DOHH2 (cell line): ENCODE results near the gene ORAI1.
"Not testable (repeated sequence)": the region's sequence is repeated elsewhere in the genome, so short reads cannot be mapped to it uniquely, and the experiment has no call there.

ENCODE experiments used
- H3F3A ChIP-seq: fragments of 200-600 bp; sonication (generic), shearing (Covaris generic); 2 replicates; pipeline ENCODE4 v1.6.0; 2016; ENCODE audit warnings: antibody characterized with exemption, mild to moderate bottlenecking; ENCODE audit not compliant: control insufficient read depth, insufficient read depth
- H3K27ac ChIP-seq: fragments of 200-600 bp; sonication (generic); 2 replicates; pipeline ENCODE4 v1.5.1; 2014; ENCODE audit warnings: low read depth, mild to moderate bottlenecking, low read length, moderate library complexity
- H3K27me3 ChIP-seq: fragments of 200-600 bp; sonication (generic); 2 replicates; pipeline ENCODE4 v1.6.1; 2014; ENCODE audit warnings: mild to moderate bottlenecking, low read length, mixed read lengths; ENCODE audit not compliant: control insufficient read depth
- H3K36me3 ChIP-seq: fragments of 200-600 bp; sonication (generic); 2 replicates; pipeline ENCODE4 v1.6.1; 2014; ENCODE audit warnings: mild to moderate bottlenecking, low read length, moderate library complexity, mixed read lengths; ENCODE audit not compliant: control insufficient read depth
- H3K4me1 ChIP-seq: fragments of 200-600 bp; sonication (generic); 2 replicates; pipeline ENCODE4 v1.6.1; 2014; ENCODE audit warnings: mild to moderate bottlenecking, low read length, mixed read lengths; ENCODE audit not compliant: control insufficient read depth
- H3K4me2 ChIP-seq: fragments of 200-600 bp; sonication (generic); 2 replicates; pipeline ENCODE4 v1.6.0; 2014; ENCODE audit warnings: mild to moderate bottlenecking, low read length, moderate library complexity
- H3K4me3 ChIP-seq: fragments of 200-600 bp; sonication (generic); 2 replicates; pipeline ENCODE4 v1.5.1; 2014; ENCODE audit warnings: mild to moderate bottlenecking, low read length, mixed read lengths
- H3K79me2 ChIP-seq: fragments of 200-600 bp; sonication (generic); 2 replicates; pipeline ENCODE4 v1.6.1; 2014; ENCODE audit warnings: mild to moderate bottlenecking, low read length, mixed read lengths; ENCODE audit not compliant: control insufficient read depth
- H3K9me2 ChIP-seq: fragments of 200-600 bp; sonication (generic); replicated peaks from 2 replicates; pipeline ENCODE4 v1.6.1; 2014; ENCODE audit warnings: mild to moderate bottlenecking, low read length, mixed read lengths; ENCODE audit not compliant: control insufficient read depth
- H3K9me3 ChIP-seq: fragments of 200-600 bp; sonication (generic); 2 replicates; pipeline ENCODE4 v1.6.1; 2014; ENCODE audit warnings: antibody characterized with exemption, low read length, mixed read lengths; ENCODE audit not compliant: control insufficient read depth, insufficient read depth
- H4K20me1 ChIP-seq: fragments of 200-600 bp; sonication (generic); 2 replicates; pipeline ENCODE4 v1.6.0; 2014; ENCODE audit warnings: low read depth, mild to moderate bottlenecking, antibody characterized with exemption, low read length, moderate library complexity; ENCODE audit not compliant: control insufficient read depth, insufficient read depth
- EZH2phosphoT487 ChIP-seq: fragments of 200-600 bp; sonication (generic); IDR thresholded peaks from 2 replicates; pipeline ENCODE4 v1.6.1; 2017; ENCODE audit warnings: borderline replicate concordance, mild to moderate bottlenecking, antibody characterized with exemption, low read length, moderate library complexity, mixed read lengths
- TF ChIP-seq, protein P1 (sequence below): fragments of 200-600 bp; sonication (generic); IDR thresholded peaks from one replicate; pipeline ENCODE4 v1.5.1; 2014; ENCODE audit warnings: antibody characterized with exemption, mild to moderate bottlenecking, low read depth, low read length; ENCODE audit not compliant: poor library complexity, severe bottlenecking

Gene ORAI1

DNA sequence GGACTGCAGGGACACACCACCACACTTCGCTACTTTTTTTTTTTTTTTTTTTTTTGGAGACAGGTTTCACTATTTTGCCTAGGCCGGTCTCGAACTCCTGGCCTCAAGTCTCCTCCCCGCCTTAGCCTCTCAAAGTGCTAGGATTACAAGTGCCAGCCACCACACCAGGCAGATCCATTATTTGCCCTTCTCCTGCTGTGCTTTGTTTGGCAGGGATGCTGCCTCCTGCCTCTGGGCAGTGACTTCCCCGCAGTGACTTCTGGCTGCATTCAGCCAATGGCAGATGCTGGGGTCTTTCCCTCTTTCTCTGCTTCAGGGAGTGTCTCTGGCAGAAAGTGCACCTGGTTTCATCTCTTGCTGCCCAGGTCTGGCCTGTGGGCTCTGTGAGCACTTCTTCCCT is 49.9 kb downstream of the ORAI1 start:
- Histone ChIP-seq H3K36me3 (no peaks in the 10 kb centered on the region), H3K79me2 (no peaks in the 10 kb centered on the region), H3F3A (peaks cover 17% of the 10 kb centered on the region; the same call in 1 of the 2 replicates), H3K9me2 (no peaks in the 10 kb centered on the region), H3K4me2 (no peak overlapping the region), H3K4me1 (peaks cover 28% of the 10 kb centered on the region), H3K27me3 (no peaks in the 10 kb centered on the region), H3K27ac (no peak overlapping the region), H4K20me1 (no peaks in the 10 kb centered on the region), H3K4me3 (no peak overlapping the region), H3K9me3 (no peaks in the 10 kb centered on the region)
- TF ChIP-seq EZH2phosphoT487, result no peak
- TF ChIP-seq, protein P1, sequence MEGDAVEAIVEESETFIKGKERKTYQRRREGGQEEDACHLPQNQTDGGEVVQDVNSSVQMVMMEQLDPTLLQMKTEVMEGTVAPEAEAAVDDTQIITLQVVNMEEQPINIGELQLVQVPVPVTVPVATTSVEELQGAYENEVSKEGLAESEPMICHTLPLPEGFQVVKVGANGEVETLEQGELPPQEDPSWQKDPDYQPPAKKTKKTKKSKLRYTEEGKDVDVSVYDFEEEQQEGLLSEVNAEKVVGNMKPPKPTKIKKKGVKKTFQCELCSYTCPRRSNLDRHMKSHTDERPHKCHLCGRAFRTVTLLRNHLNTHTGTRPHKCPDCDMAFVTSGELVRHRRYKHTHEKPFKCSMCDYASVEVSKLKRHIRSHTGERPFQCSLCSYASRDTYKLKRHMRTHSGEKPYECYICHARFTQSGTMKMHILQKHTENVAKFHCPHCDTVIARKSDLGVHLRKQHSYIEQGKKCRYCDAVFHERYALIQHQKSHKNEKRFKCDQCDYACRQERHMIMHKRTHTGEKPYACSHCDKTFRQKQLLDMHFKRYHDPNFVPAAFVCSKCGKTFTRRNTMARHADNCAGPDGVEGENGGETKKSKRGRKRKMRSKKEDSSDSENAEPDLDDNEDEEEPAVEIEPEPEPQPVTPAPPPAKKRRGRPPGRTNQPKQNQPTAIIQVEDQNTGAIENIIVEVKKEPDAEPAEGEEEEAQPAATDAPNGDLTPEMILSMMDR, result no peak

DNA sequence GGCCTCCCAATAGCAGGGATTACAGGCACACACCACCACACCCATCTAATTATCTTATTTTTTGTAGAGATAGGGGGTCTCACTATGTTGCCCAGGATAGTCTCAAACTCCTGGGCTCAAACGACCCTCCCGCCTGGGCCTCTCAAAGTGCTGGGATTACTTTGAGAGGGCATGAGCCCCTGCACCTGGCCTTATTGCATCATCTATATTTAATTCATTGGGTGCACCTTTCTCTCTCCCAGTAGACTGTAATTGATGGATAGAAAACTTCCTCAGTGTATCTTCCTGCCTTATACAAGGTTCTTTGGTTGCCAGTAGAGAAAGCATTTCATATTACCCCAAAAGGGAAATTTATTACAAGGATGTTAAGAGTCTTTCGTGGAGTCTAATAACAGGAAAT is 52.0 kb downstream of the ORAI1 start:
- no peak overlapping the region for H3K4me3 ChIP-seq
- TF ChIP-seq EZH2phosphoT487, result no peak
- TF ChIP-seq, protein P1, result no peak
- peaks cover 8% of the 10 kb centered on the region; the same call in 1 of the 2 replicates for H3F3A ChIP-seq
- no peaks in the 10 kb centered on the region for H3K9me2 ChIP-seq
- no peaks in the 10 kb centered on the region for H3K9me3 ChIP-seq
- no peaks in the 10 kb centered on the region for H3K79me2 ChIP-seq
- H3K27me3 ChIP-seq, result no peaks in the 10 kb centered on the region
- no peaks in the 10 kb centered on the region for H4K20me1 ChIP-seq
- H3K4me1 ChIP-seq, result peaks cover 10% of the 10 kb centered on the region
- no peak overlapping the region for H3K4me2 ChIP-seq
- no peak overlapping the region for H3K27ac ChIP-seq
- no peaks in the 10 kb centered on the region for H3K36me3 ChIP-seq

- no peaks in the 10 kb centered on the region for H4K20me1 ChIP-seq
- H3K4me2 ChIP-seq, result no peak overlapping the region
- no peak overlapping the region for H3K27ac ChIP-seq
- TF ChIP-seq, protein P1, result no peak
- no peak for TF ChIP-seq EZH2phosphoT487
- H3K79me2 ChIP-seq, result no peaks in the 10 kb centered on the region
- no peaks in the 10 kb centered on the region for H3K36me3 ChIP-seq
- peaks cover 7% of the 10 kb centered on the region for H3K4me1 ChIP-seq
- peaks cover 5% of the 10 kb centered on the region; the same call in 1 of the 2 replicates for H3F3A ChIP-seq
- H3K27me3 ChIP-seq, result no peaks in the 10 kb centered on the region
- H3K4me3 ChIP-seq, result no peak overlapping the region
- no peaks in the 10 kb centered on the region for H3K9me2 ChIP-seq
- H3K9me3 ChIP-seq, result no peaks in the 10 kb centered on the region
Observed at GRCh38 chr12:121678716-121679300, 52.5 kb downstream of the ORAI1 start.

DNA sequence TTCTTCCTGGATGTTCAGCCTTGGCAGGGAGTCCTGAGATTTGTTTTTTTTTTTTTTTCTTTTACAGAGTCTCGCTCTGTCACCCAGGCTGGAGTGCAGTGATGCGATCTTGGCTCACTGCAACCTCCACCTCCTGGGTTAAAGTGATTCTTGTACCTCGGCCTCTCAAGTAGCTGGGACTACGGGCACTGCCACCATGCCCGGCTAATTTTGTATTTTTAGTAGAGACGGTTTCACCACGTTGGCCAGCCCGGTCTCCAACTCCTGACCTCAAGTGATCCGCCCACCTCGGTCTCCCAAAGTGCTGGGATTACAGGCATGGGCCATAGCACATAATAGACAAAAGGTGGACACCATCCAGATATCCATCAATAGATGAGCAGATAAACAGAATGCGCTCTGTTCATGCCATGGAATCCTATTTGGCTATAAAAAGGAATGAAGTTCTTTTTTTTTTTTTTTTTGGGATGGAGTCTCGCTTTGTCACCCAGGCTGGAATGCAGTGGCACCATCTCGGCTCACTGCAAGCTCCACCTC is 53.4 kb downstream of the ORAI1 start:
- not testable (repeated sequence) for H3K9me3 ChIP-seq, H3K4me2 ChIP-seq, H3K79me2 ChIP-seq, H3K27ac ChIP-seq, H4K20me1 ChIP-seq, H3K4me1 ChIP-seq, H3K4me3 ChIP-seq, H3K9me2 ChIP-seq, H3K36me3 ChIP-seq, H3K27me3 ChIP-seq, H3F3A ChIP-seq
